ENCODE measurements around the gene ZNF512B.
A peak's percentile ranks its signal among the peaks of the same experiment; 100 is the strongest.
"Not testable (repeated sequence)": the region's sequence is repeated elsewhere in the genome, so short reads cannot be mapped to it uniquely, and the experiment has no call there.

Gene ZNF512B

GRCh38 chr20:63963348-63963741, 6.4 kb downstream of the ZNF512B start:
- DNase-seq: no peak

- no peak for DNase-seq
Measured at GRCh38 chr20:63962426-63963347, 7.0 kb downstream of the ZNF512B start.

- no peak for DNase-seq
Measured at GRCh38 chr20:63961664-63962425, 7.9 kb downstream of the ZNF512B start.

- DNase-seq: not testable (repeated sequence)
Measured at GRCh38 chr20:63960654-63961621, 8.8 kb downstream of the ZNF512B start.

GRCh38 chr20:63959699-63960075, 10.0 kb downstream of the ZNF512B start:
- no peak for DNase-seq

GRCh38 chr20:63958964-63959698, 10.6 kb downstream of the ZNF512B start:
- no peak for DNase-seq

GRCh38 chr20:63958471-63958870, 11.3 kb downstream of the ZNF512B start:
- DNase-seq: no peak

GRCh38 chr20:63957690-63958441, 11.9 kb downstream of the ZNF512B start:
- DNase-seq: no peak

GRCh38 chr20:63957004-63957689, 12.6 kb downstream of the ZNF512B start:
- DNase-seq: no peak

GRCh38 chr20:63956664-63957003, 13.1 kb downstream of the ZNF512B start:
- DNase-seq: peak; percentile 46

- peak; percentile 46 for DNase-seq
Measured at GRCh38 chr20:63955827-63956663, 13.7 kb downstream of the ZNF512B start, which contains the start of gene UCKL1. TSS of gene UCKL1 (minus strand) at chr20:63956416. CDS start at chr20:63956372, 44 bp downstream.

GRCh38 chr20:63955281-63955826, 14.4 kb downstream of the ZNF512B start:
- no peak for DNase-seq

- DNase-seq: peak; percentile 4
Measured at GRCh38 chr20:63953764-63954429, 15.8 kb downstream of the ZNF512B start.

- DNase-seq: no peak
Measured at GRCh38 chr20:63952769-63953168, 17.0 kb downstream of the ZNF512B start.

GRCh38 chr20:63952210-63952535, 17.6 kb downstream of the ZNF512B start:
- DNase-seq: no peak

- no peak for DNase-seq
Measured at GRCh38 chr20:63951398-63952209, 18.1 kb downstream of the ZNF512B start.

GRCh38 chr20:63950701-63951397, 18.9 kb downstream of the ZNF512B start:
- no peak for DNase-seq
